Osteoblast (primary cell): ENCODE measurements around the gene ATOH8. TPM values are rescaled to one million over a fixed set of nuclear protein-coding genes. Genes with fewer than 3 reads are reported as not detected.

ENCODE experiments used
- DNase-seq: peaks from one replicate; pipeline ENCODE4 v3.0.0; 2011; ENCODE audit warnings: low spot score, mixed read lengths; ENCODE audit not compliant: insufficient read length; ENCODE audit errors: missing footprints
- H2AFZ ChIP-seq: 2 replicates; pipeline ENCODE4 v1.6.0; 2011; ENCODE audit warnings: mild to moderate bottlenecking, low read length
- H3K27ac ChIP-seq: 2 replicates; pipeline ENCODE4 v1.5.1; 2011; ENCODE audit warnings: mild to moderate bottlenecking, low read depth, low read length, moderate library complexity
- H3K27me3 ChIP-seq: 2 replicates; pipeline ENCODE4 v1.6.0; 2012; ENCODE audit warnings: mild to moderate bottlenecking, control low read depth, inconsistent platforms, low read length, moderate library complexity; ENCODE audit not compliant: insufficient read depth
- H3K36me3 ChIP-seq: 2 replicates; pipeline ENCODE4 v1.5.1; 2011; ENCODE audit warnings: mild to moderate bottlenecking, low read length, control low read depth, moderate library complexity; ENCODE audit not compliant: insufficient read depth
- H3K4me1 ChIP-seq: 2 replicates; pipeline ENCODE4 v1.5.1; 2011; ENCODE audit warnings: mild to moderate bottlenecking, low read length, control low read depth, moderate library complexity; ENCODE audit not compliant: insufficient read depth
- H3K4me2 ChIP-seq: 2 replicates; pipeline ENCODE4 v1.6.0; 2011; ENCODE audit warnings: mild to moderate bottlenecking, low read length; ENCODE audit not compliant: insufficient read depth
- H3K4me3 ChIP-seq: fragments of 200-600 bp; sonication (generic); 3 replicates; pipeline ENCODE4 v1.5.1; 2012; ENCODE audit warnings: mild to moderate bottlenecking, low read length, inconsistent platforms; ENCODE audit not compliant: insufficient read depth
- H3K79me2 ChIP-seq: 2 replicates; pipeline ENCODE4 v1.6.0; 2012; ENCODE audit warnings: mild to moderate bottlenecking, low read length, control low read depth, inconsistent platforms; ENCODE audit not compliant: insufficient read depth
- H3K9me3 ChIP-seq: 2 replicates; pipeline ENCODE4 v1.5.1; 2011; ENCODE audit warnings: low read depth, low read length, control low read depth
- H4K20me1 ChIP-seq: 2 replicates; pipeline ENCODE4 v1.6.0; 2012; ENCODE audit warnings: mild to moderate bottlenecking, low read length, control low read depth; ENCODE audit not compliant: insufficient read depth
- CTCF ChIP-seq: IDR thresholded peaks from 2 replicates; pipeline ENCODE4 v1.5.1; 2011; ENCODE audit warnings: mild to moderate bottlenecking, low read depth, low read length, moderate library complexity; ENCODE audit errors: extremely low read depth
- total RNA-seq: library from RNA; depleted of rRNA; stranded (reverse); fragments of >200 nt; gene quantifications from 2 replicates; pipeline ENCODE4 v1.2.3, GENCODE V29; 2012

Gene ATOH8
- total RNA-seq, 1 donor, result 35.1 TPM

DNA sequence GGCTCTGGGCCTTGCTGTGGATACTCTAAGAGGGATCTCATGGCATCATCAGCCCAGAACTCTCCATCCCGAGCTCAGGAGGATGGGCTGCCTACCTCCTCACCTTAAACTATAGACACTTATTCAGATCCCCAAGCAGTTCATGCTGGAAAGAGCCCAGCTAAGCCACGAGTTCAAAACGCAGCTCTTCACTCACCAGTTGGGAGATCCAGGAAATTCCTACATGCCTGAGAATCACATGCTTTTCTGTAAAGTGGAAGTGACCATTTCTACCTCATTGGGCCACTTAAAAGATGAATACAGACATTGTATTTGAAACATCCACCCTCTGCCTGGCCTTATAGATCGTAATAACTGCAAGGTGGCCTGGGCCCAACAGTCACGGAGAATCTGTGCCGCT is 6.6 kb downstream of the ATOH8 start:
- no peaks in the 10 kb centered on the region for H3K27me3 ChIP-seq
- no peak overlapping the region for H3K4me3 ChIP-seq
- no peak overlapping the region for H3K4me2 ChIP-seq
- no peak for TF ChIP-seq CTCF
- no peak overlapping the region for H3K27ac ChIP-seq
- no peaks in the 10 kb centered on the region for H3K9me3 ChIP-seq
- peak overlapping the region; percentile 37 for H2AFZ ChIP-seq
- H3K79me2 ChIP-seq, result peaks cover 96% of the 10 kb centered on the region
- H4K20me1 ChIP-seq, result peaks cover 85% of the 10 kb centered on the region
- peaks cover 26% of the 10 kb centered on the region for H3K36me3 ChIP-seq
- H3K4me1 ChIP-seq, result peaks cover 22% of the 10 kb centered on the region
- peak; percentile 93 for DNase-seq

DNA sequence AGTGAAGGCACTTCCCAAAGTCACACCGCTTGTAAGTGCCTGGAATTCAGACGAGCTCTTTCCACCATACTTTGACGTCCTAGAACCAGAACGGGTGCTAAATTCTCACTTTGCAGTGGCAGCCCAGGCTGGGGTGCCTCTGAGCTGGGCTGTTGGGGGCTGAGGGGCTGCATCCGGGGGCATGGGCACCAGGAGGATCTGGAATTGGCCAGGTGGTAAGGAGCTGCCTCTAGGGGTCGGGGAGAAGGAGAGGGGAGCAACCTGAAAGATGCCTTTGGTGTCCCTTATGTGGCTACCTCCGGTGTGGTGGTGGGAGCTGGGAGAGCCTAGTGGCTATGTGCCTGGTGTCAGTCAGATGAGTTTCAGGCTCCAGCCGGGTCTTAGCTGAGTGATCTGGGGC is 7.1 kb downstream of the ATOH8 start:
- Histone ChIP-seq H4K20me1 (peaks cover 89% of the 10 kb centered on the region), H3K36me3 (peaks cover 28% of the 10 kb centered on the region), H3K4me1 (peaks cover 17% of the 10 kb centered on the region), H3K9me3 (no peaks in the 10 kb centered on the region), H3K27me3 (no peaks in the 10 kb centered on the region), H3K4me2 (no peak overlapping the region), H2AFZ (no peak overlapping the region), H3K4me3 (no peak overlapping the region), H3K79me2 (peaks cover 91% of the 10 kb centered on the region), H3K27ac (no peak overlapping the region)
- no peak for TF ChIP-seq CTCF
- DNase-seq, result peak; percentile 73

DNA sequence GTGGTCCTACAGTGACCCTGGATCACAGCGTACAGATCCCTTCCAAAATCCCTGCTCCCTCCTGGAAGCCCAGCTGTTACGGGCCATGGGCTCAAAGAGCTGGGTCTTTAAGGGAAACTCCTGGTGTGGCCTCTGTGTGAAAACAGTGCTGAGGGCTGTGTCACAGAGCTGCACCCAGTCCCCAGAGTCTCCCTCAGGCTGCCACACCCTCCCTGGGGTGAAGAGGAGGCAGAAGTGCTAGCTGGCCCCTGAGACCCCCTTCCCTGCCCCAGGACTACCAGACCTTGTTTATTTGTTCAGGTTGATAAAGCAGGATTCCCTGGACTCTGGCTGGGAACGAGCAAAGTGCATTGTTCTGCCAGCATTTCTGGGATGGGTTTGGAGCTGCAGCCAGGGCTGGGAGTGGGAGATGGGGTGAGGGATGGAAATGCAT is 7.7 kb downstream of the ATOH8 start:
- no peak overlapping the region for H3K4me3 ChIP-seq
- peaks cover 84% of the 10 kb centered on the region for H3K79me2 ChIP-seq
- H3K27ac ChIP-seq, result no peak overlapping the region
- peak; percentile 50 for DNase-seq
- H2AFZ ChIP-seq, result no peak overlapping the region
- H3K4me1 ChIP-seq, result peaks cover 11% of the 10 kb centered on the region
- H4K20me1 ChIP-seq, result peaks cover 87% of the 10 kb centered on the region
- H3K9me3 ChIP-seq, result no peaks in the 10 kb centered on the region
- H3K4me2 ChIP-seq, result no peak overlapping the region
- H3K36me3 ChIP-seq, result peaks cover 32% of the 10 kb centered on the region
- H3K27me3 ChIP-seq, result no peaks in the 10 kb centered on the region
- TF ChIP-seq CTCF, result no peak

DNA sequence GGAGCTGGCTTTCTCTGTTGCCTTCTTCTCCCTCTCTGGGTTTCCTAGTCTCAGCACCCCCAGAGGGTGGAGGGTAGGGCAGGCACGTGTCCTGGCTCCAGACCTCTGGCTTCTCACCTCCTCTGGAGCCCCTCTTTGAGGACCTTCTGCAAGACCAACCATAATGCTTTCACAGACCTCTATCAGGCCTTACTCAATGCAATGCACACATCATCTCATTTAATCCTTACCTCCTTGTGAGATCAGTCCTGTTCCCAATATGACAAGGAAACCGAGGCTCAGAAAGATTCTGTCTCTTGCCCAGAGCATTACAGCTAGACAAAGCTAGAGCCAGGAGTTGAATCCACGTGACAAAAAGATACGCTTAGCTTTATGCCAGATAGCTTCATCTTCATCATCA is 8.2 kb downstream of the ATOH8 start:
- Histone ChIP-seq H3K27ac (no peak overlapping the region), H3K4me2 (no peak overlapping the region), H3K9me3 (no peaks in the 10 kb centered on the region), H3K4me3 (no peak overlapping the region), H4K20me1 (peaks cover 87% of the 10 kb centered on the region), H3K79me2 (peaks cover 80% of the 10 kb centered on the region), H3K36me3 (peaks cover 32% of the 10 kb centered on the region), H3K4me1 (peaks cover 7% of the 10 kb centered on the region), H3K27me3 (no peaks in the 10 kb centered on the region), H2AFZ (no peak overlapping the region)
- no peak for TF ChIP-seq CTCF
- DNase-seq, result peak; percentile 53
